ENCODE results near the gene SELENOT. TPM values are rescaled to one million over a fixed set of nuclear protein-coding genes. Genes with fewer than 3 reads are reported as not detected.

The SELENOT gene
- total RNA-seq, 1 donor from 2014 or later, result 118 TPM

- Histone ChIP-seq H3K36me3 (peaks cover 97% of the 10 kb centered on the region), H3K4me3 (no peak overlapping the region), H3K9me3 (no peaks in the 10 kb centered on the region), H3K27me3 (no peaks in the 10 kb centered on the region), H3K4me1 (no peaks in the 10 kb centered on the region), H3K27ac (no peak overlapping the region)
- TF ChIP-seq, protein P1, sequence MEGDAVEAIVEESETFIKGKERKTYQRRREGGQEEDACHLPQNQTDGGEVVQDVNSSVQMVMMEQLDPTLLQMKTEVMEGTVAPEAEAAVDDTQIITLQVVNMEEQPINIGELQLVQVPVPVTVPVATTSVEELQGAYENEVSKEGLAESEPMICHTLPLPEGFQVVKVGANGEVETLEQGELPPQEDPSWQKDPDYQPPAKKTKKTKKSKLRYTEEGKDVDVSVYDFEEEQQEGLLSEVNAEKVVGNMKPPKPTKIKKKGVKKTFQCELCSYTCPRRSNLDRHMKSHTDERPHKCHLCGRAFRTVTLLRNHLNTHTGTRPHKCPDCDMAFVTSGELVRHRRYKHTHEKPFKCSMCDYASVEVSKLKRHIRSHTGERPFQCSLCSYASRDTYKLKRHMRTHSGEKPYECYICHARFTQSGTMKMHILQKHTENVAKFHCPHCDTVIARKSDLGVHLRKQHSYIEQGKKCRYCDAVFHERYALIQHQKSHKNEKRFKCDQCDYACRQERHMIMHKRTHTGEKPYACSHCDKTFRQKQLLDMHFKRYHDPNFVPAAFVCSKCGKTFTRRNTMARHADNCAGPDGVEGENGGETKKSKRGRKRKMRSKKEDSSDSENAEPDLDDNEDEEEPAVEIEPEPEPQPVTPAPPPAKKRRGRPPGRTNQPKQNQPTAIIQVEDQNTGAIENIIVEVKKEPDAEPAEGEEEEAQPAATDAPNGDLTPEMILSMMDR (IDR thresholded peaks at IDR 0.05), result no peak
- intact Hi-C loops (cut with DNase I), result no loop called here
- DNase-seq (no peak), ATAC-seq (no peak)
Measured at GRCh38 chr3:150567328-150567727, 35.8 kb upstream of the SELENOT start.

DNA sequence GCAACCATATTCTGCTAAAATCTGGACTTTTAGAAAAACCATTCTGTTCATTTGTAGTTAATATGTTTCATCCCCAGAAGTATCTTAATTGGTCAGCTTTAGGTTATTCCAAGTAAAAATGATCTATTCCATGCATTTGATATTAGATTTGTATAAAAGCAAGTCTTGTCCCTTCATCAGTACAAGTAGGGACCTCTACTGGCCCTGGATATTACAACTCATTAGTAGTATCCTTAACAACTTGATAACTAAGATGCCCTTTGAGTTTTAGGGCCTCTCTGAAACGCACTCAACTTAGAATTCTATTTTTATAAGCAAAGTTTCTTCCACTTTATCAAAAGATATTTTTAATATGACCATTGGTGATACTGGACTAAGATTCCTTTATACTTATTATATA, 25.3 kb upstream of the SELENOT start:
- Histone ChIP-seq H3K4me1 (no peaks in the 10 kb centered on the region), H3K4me3 (no peak overlapping the region), H3K27me3 (no peaks in the 10 kb centered on the region), H3K9me3 (no peaks in the 10 kb centered on the region), H3K36me3 (peaks cover 90% of the 10 kb centered on the region), H3K27ac (no peak overlapping the region)
- TF ChIP-seq, protein P1 (IDR thresholded peaks at IDR 0.05), result no peak
- DNase-seq (no peak), ATAC-seq (no peak)
- intact Hi-C loops (cut with DNase I), result no loop called here

DNA sequence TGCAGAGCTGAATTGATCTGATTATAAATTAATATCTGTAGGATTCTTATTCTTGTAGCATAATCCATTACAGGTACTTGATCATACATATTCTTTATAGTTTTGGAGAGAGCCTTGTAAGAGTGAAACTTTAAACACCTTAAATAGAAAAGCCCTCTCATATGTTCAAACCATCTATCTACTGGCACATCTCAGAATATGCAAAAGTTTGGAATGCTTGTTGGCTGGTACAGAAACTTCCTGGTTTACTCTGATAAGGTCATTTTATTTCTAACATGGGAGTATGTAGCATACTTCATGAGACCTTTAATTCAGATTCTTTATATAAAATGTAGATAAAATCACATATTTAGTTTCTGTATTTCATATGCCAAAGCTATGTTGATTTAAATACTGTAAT, 21.9 kb upstream of the SELENOT start:
- Histone ChIP-seq H3K4me3 (no peak overlapping the region), H3K27me3 (no peaks in the 10 kb centered on the region), H3K27ac (no peak overlapping the region), H3K36me3 (peaks cover 92% of the 10 kb centered on the region), H3K4me1 (no peaks in the 10 kb centered on the region), H3K9me3 (no peaks in the 10 kb centered on the region)
- ATAC-seq (no peak), DNase-seq (no peak)
- intact Hi-C loops (cut with DNase I), result no loop called here
- TF ChIP-seq, protein P1 (IDR thresholded peaks at IDR 0.05), result no peak

DNA sequence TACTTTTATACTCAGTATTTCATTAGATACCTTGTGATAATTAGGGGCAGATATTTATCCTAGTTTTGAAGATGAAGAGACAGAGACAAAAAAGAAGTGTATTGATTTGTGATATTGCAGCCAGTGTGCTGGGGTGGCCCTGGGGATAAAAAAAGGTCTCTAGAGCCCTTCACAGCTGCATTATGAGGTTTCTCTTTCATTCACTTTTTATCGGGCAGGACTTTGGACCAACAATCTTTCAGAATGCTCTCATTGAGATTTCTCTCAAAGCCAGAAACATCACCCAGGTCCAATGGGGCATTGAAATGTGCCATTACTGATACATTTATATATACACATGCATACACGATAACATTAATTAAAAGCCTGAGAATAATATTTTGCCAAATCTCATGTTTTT, 20.5 kb upstream of the SELENOT start:
- DNase-seq, result no peak
- TF ChIP-seq, protein P1 (IDR thresholded peaks at IDR 0.05), result no peak
- no peak for ATAC-seq
- Histone ChIP-seq H3K36me3 (peaks cover 77% of the 10 kb centered on the region), H3K4me3 (no peak overlapping the region), H3K9me3 (no peaks in the 10 kb centered on the region), H3K4me1 (no peaks in the 10 kb centered on the region), H3K27me3 (no peaks in the 10 kb centered on the region), H3K27ac (no peak overlapping the region)
- intact Hi-C loops (cut with DNase I), result no loop called here

- ATAC-seq (no peak), DNase-seq (no peak)
- TF ChIP-seq, protein P1 (IDR thresholded peaks at IDR 0.05), result no peak
- Histone ChIP-seq H3K27me3 (no peaks in the 10 kb centered on the region), H3K4me1 (no peaks in the 10 kb centered on the region), H3K9me3 (no peaks in the 10 kb centered on the region), H3K27ac (no peak overlapping the region), H3K4me3 (no peak overlapping the region), H3K36me3 (peaks cover 74% of the 10 kb centered on the region)
- intact Hi-C loops (cut with DNase I), result no loop called here
Measured at GRCh38 chr3:150583028-150583427, 20.1 kb upstream of the SELENOT start.
